GM12892 (cell line): ENCODE data around the gene PLPPR3. TPM values are rescaled to one million over a fixed set of nuclear protein-coding genes. Genes with fewer than 3 reads are reported as not detected.

Source experiments
- DNase-seq: peaks from one replicate; pipeline ENCODE4 v3.0.0; 2011; ENCODE audit not compliant: insufficient read length
- FAIRE-seq: peaks from 2 replicates; lab custom pipeline; 2011; peaks lifted over from hg19 to GRCh38; lab: Jason Lieb, UNC
- POLR2A ChIP-seq: IDR thresholded peaks from 2 replicates; pipeline ENCODE4 v1.6.1; 2011; ENCODE audit warnings: low read depth, low read length, control low read depth
- POLR2AphosphoS5 ChIP-seq: IDR thresholded peaks from 2 replicates; pipeline ENCODE4 v1.6.1; 2011; ENCODE audit warnings: low read depth, low read length, control low read depth
- TAF1 ChIP-seq: IDR thresholded peaks from 2 replicates; pipeline ENCODE4 v1.6.1; 2011; ENCODE audit warnings: low read depth, mild to moderate bottlenecking, control low read depth, low read length, borderline replicate concordance
- polyA plus RNA-seq: library from polyadenylated mRNA; unstranded; fragments of >200 nt; gene quantifications from one replicate; pipeline ENCODE4 v1.2.1, GENCODE V29; 2012; ENCODE audit warnings: missing spikeins, inconsistent platforms; ENCODE audit not compliant: missing spikeins

PLPPR3 gene
- not detected for polyA plus RNA-seq

- DNase-seq (no peak), FAIRE-seq (no peak)
- TF ChIP-seq TAF1: no peak
- TF ChIP-seq POLR2A: no peak
Measured at GRCh38 chr19:821825-822503, at the start of gene PLPPR3. Gene PLPPR3, minus strand, starts transcription at chr19:821955. Its CDS starts 396 bp downstream, at chr19:821559.

DNA sequence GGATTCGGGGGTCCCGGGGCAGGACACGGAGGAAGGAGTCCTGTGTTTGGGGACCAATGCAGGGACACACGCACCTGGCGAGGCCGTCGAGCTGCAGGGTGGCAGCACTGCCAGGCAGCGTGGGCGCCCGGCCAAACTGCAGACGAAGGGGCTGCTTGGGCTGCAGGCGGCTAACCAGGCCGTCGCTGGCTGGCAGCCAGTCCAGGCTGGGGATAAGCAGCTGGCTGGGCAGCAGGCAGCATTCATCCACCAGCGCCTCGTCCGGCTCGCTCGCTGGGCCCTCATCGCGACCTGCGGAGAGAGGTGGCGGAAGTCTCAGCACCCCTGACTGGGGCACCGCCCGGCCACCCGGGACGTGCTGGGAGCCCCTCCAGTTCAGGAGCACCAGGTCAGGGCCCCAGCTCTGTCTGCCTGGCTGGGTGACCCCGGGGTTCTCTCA, 49.2 kb upstream of the PLPPR3 start:
- TF ChIP-seq TAF1 (no peak), POLR2A (no peak), POLR2AphosphoS5 (no peak)
- no peak for DNase-seq
- FAIRE-seq: no peak

- DNase-seq (no peak), FAIRE-seq (no peak)
- TF ChIP-seq TAF1 (no peak), POLR2AphosphoS5 (no peak), POLR2A (no peak)
Measured at GRCh38 chr19:870314-870713, 48.6 kb upstream of the PLPPR3 start.

GRCh38 chr19:869245-870177, 47.8 kb upstream of the PLPPR3 start:
- TF ChIP-seq POLR2A (no peak), POLR2AphosphoS5 (no peak), TAF1 (no peak)
- FAIRE-seq (no peak), DNase-seq (no peak)

- FAIRE-seq (no peak), DNase-seq (no peak)
- TF ChIP-seq POLR2A (no peak), TAF1 (no peak), POLR2AphosphoS5 (no peak)
Measured at GRCh38 chr19:868458-869244, 46.9 kb upstream of the PLPPR3 start.

GRCh38 chr19:867855-868457, 46.2 kb upstream of the PLPPR3 start:
- no peak for DNase-seq

GRCh38 chr19:867301-867793, 45.6 kb upstream of the PLPPR3 start:
- DNase-seq (no peak), FAIRE-seq (no peak)
- TF ChIP-seq TAF1 (no peak), POLR2AphosphoS5 (no peak), POLR2A (no peak)

More at GRCh38 chr19:867855-868457, 46.2 kb upstream of the PLPPR3 start:
- FAIRE-seq: no peak
- no peak for TF ChIP-seq POLR2A
- TF ChIP-seq POLR2AphosphoS5: no peak
- no peak for TF ChIP-seq TAF1

DNA sequence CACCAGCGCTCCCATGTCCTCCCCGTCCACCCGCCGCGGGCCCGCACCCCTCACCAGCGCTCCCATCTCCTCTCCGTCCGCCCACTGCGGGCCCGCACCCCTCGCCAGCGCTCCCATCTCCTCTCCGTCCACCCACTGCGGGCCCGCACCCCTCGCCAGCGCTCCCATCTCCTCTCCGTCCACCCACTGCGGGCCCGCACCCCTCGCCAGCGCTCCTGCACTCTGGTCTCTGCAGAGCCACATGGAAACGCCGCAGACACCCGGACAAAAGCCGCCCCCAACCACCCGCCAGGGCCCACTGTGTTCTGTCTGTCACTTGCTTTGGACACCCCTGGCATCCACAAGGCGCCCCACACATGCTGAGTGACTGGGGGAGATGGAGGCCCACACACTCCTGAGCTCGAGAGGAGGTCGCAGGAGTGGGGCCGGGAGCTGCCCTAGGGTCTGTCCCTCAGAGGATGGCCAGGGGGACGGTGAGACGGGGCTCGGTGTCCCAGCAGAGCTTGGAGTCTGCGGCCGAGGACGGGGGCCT, 45.1 kb upstream of the PLPPR3 start:
- TF ChIP-seq TAF1 (no peak), POLR2AphosphoS5 (no peak), POLR2A (no peak)
- no peak for FAIRE-seq
- DNase-seq: no peak

- DNase-seq (no peak), FAIRE-seq (no peak)
- TF ChIP-seq POLR2AphosphoS5: no peak
- TF ChIP-seq TAF1: no peak
- no peak for TF ChIP-seq POLR2A
Measured at GRCh38 chr19:863315-863620, 41.5 kb upstream of the PLPPR3 start.

DNA sequence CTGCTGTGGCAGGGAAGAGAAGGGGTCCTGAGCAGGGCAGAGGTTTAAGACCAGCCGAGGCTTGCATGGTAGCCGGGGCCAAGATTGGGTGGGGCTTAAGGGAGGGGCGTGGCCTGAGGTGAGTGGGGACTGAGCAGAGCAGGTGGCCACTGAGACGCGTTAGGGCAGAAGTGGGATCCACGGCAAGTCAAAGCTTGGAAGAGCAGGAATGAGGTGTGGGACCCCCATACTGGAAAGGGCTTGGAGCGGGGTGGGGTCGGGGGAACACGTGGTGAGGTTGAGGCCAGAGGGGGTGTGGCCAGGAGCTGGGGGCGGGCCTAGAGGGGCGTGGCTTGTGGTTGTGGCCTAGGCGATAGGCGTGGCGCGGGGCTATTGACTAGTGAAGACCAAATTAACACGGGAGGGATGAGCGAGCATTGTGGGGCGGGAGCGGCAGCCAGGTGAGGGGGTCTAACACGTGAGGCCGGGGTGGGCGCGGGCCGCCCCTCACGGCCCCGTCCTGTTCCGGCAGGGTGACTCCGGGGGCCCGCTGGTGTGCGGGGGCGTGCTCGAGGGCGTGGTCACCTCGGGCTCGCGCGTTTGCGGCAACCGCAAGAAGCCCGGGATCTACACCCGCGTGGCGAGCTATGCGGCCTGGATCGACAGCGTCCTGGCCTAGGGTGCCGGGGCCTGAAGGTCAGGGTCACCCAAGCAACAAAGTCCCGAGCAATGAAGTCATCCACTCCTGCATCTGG, 41.0 kb upstream of the PLPPR3 start:
- FAIRE-seq (peak; percentile 84), DNase-seq (peak; percentile 78)
- TF ChIP-seq POLR2A (no peak), TAF1 (no peak), POLR2AphosphoS5 (no peak)
